Mucosa of stomach (tissue), 1 donor: ENCODE measurements around the gene DBT.
"Not testable (repeated sequence)": the region's sequence is repeated elsewhere in the genome, so short reads cannot be mapped to it uniquely, and the experiment has no call there.

ENCODE experiments used
- H3K27me3 ChIP-seq: one replicate; pipeline ENCODE4 v1.7.0; 2013; ENCODE audit warnings: mild to moderate bottlenecking, low read length; ENCODE audit not compliant: control insufficient read depth, insufficient read depth
- H3K36me3 ChIP-seq: one replicate; pipeline ENCODE4 v1.7.0; 2013; ENCODE audit warnings: low read length; ENCODE audit not compliant: control insufficient read depth, insufficient read depth
- H3K4me1 ChIP-seq: one replicate; pipeline ENCODE4 v1.7.0; 2013; ENCODE audit warnings: mild to moderate bottlenecking, low read length; ENCODE audit not compliant: control insufficient read depth, insufficient read depth
- H3K4me3 ChIP-seq: one replicate; pipeline ENCODE4 v1.7.0; 2013; ENCODE audit warnings: low read length
- H3K9ac ChIP-seq: one replicate; pipeline ENCODE4 v1.7.0; 2013; ENCODE audit warnings: mild to moderate bottlenecking, low read length, moderate library complexity
- H3K9me3 ChIP-seq: one replicate; pipeline ENCODE4 v1.7.0; 2013; ENCODE audit warnings: mild to moderate bottlenecking, low read length, moderate library complexity; ENCODE audit not compliant: control insufficient read depth
- donor health status: Pancreatic carcinoma.

Gene DBT

DNA sequence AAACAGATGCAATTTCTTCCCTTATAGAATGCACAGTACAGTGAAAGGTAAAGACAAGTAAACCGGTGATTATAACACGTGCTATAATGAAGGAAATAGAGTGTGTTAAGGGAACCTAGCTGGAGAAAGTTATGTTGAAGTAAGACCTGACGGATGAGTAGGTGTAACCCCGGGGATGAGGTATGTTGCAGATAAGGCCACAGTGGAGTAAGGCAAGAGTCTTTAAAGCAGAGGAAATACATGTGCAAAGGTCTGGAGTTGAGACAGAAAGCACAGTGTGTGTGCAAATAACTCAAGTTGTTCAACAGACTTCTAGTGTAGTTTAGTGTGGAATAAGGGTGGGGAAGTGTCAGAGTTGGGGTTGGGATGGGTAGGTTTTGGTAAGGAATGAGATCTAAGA is 2.9 kb downstream of the DBT start:
- Histone ChIP-seq H3K4me3 (no peak overlapping the region), H3K9me3 (no peaks in the 10 kb centered on the region), H3K36me3 (no peaks in the 10 kb centered on the region), H3K27me3 (no peaks in the 10 kb centered on the region), H3K4me1 (peaks cover 11% of the 10 kb centered on the region), H3K9ac (no peak overlapping the region)

DNA sequence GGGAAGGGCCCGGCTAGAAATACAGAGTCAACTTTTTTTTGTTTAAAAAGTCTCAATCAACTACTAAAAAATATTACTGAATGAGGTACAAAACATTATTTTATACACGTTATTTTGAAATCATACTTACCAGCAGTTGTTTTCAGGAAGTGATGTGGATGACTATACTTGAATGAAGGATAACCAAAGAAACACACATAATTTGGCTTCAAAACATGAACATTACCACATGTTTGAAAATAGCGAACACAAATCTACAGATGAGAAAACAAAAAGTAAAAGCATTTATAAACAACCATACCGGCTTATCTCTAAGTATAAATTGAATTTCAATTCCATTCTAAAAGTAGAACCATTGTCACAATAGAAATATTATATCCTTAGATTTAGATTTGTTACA is 9.0 kb downstream of the DBT start:
- H3K4me3 ChIP-seq = no peak overlapping the region
- no peaks in the 10 kb centered on the region for H3K9me3 ChIP-seq
- peaks cover 3% of the 10 kb centered on the region for H3K36me3 ChIP-seq
- no peaks in the 10 kb centered on the region for H3K27me3 ChIP-seq
- no peaks in the 10 kb centered on the region for H3K4me1 ChIP-seq
- no peak overlapping the region for H3K9ac ChIP-seq

DNA sequence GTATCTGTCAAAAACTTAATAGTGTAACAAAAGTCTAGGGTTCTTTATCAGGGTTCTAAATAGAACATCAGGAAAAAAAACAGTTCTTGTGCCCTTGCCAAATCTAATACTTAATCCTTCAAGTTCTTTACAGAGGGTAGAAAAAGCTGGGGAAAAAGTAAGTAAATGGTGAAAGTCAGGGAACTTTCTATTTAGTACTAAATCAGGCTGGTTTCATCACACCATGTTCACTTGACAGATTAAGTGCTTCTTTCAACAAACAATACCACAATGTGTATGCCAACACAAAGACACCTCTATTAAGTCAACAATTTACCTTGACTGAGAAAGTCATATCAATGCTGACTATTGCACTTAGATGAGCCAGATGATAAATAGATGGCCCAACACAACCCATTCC is 9.7 kb downstream of the DBT start:
- Histone ChIP-seq H3K36me3 (peaks cover 3% of the 10 kb centered on the region), H3K4me3 (no peak overlapping the region), H3K4me1 (no peaks in the 10 kb centered on the region), H3K27me3 (no peaks in the 10 kb centered on the region), H3K9me3 (no peaks in the 10 kb centered on the region), H3K9ac (no peak overlapping the region)

DNA sequence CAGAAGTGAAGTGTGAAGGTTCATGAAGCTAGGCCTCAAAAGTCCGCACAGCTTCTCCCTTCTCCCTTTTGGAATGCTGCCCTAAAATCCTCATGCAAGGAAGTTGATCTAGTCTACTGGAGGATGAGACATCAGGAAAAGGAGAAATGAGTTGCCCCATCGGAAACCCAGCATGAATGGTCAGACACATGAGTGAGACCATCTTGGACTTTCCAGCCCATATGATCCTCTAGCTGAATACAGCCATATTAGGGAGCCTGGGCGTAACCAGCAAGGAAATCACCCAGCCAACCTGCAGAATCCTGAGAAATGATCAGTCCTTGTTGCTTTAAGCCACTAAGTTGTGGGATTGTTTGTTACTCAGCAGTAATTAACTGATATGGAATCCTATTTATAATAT is 12.5 kb downstream of the DBT start:
- Histone ChIP-seq H3K9ac (no peak overlapping the region), H3K27me3 (no peaks in the 10 kb centered on the region), H3K4me3 (no peak overlapping the region), H3K36me3 (peaks cover 3% of the 10 kb centered on the region), H3K9me3 (no peaks in the 10 kb centered on the region), H3K4me1 (no peaks in the 10 kb centered on the region)

DNA sequence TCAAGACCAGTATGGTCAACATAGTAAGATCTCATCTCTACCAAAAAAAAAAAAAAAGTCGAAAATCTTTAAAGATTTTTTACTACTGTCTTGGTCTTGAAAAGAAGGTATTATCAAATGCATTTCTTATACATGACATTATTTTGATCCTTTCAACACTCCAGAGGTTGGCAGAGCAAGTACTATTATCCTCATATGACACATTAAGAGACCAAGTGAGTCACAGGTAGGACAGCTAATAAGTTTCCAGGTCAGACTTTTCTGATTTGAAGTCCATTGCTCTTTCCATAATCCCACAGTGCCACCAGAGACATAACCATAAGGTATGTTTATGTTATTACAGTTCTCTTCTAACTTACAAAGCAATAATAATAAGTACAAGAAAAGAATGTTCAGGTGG is 15.2 kb downstream of the DBT start:
- H3K9me3 ChIP-seq = no peaks in the 10 kb centered on the region
- peaks cover 3% of the 10 kb centered on the region for H3K36me3 ChIP-seq
- H3K9ac ChIP-seq = no peak overlapping the region
- no peaks in the 10 kb centered on the region for H3K4me1 ChIP-seq
- H3K27me3 ChIP-seq = no peaks in the 10 kb centered on the region
- H3K4me3 ChIP-seq = no peak overlapping the region

DNA sequence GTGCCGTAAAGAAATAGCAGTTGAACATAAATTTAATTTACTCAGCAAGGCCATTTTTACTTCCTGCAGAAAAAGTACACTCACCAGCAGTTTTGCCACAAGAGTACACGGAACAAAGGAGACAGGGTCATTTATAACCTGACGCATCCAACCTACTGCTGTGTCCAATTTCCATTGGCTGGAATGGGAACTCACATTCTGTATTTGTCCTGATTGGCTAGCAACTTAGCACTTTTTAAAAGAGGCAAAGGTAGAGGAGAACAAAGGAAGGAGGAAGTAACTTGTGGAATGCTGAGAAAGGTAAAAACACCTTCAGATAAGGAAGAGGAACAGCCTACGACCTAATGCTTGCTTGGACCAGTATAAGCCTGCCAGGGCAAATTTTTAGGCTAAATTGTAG is 16.1 kb downstream of the DBT start:
- H3K27me3 ChIP-seq, H3K9me3 ChIP-seq, H3K4me1 ChIP-seq, H3K9ac ChIP-seq, H3K36me3 ChIP-seq, H3K4me3 ChIP-seq: not testable (repeated sequence)

DNA sequence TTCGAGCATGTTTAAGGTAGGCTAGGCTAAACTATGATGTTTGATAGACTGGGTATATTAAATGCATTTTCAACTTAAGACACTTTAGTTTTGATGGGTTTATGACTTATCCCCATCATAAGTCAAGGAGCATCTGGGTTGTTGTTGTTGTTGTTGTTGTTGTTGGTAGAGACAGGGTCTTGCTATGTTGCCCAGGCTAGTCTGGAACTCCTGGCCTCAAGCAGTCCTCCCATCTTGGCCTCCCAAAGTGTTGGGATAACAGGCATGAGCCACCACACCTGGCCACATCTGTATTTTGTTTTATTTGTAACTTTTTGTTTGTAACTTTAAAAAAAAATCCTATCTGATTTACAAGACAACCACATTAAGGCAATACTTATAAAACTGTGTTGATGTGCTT is 17.5 kb downstream of the DBT start:
- no peaks in the 10 kb centered on the region for H3K27me3 ChIP-seq
- no peaks in the 10 kb centered on the region for H3K4me1 ChIP-seq
- no peaks in the 10 kb centered on the region for H3K36me3 ChIP-seq
- no peaks in the 10 kb centered on the region for H3K9me3 ChIP-seq
- H3K4me3 ChIP-seq = no peak overlapping the region
- no peak overlapping the region for H3K9ac ChIP-seq

DNA sequence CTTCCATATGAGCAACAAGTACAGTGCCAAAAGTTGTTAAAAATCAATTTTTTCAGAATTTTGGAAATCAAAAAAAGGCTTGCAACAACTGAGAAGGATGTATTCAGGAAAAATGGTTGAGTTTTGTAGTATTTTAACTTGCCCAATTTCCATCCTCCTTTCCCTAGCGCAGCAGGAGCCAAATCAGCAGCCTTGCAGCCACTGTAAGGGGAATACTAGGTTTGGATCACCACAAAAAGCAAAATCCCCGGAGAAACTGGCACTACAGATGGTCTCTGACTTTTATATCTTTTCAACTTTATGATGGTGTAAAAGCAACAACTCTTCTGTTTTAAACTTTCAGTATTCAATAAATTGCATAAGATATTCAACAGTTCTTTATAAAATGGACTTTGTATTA is 17.9 kb downstream of the DBT start:
- Histone ChIP-seq H3K4me3 (no peak overlapping the region), H3K4me1 (no peaks in the 10 kb centered on the region), H3K36me3 (no peaks in the 10 kb centered on the region), H3K9me3 (no peaks in the 10 kb centered on the region), H3K9ac (no peak overlapping the region), H3K27me3 (no peaks in the 10 kb centered on the region)

DNA sequence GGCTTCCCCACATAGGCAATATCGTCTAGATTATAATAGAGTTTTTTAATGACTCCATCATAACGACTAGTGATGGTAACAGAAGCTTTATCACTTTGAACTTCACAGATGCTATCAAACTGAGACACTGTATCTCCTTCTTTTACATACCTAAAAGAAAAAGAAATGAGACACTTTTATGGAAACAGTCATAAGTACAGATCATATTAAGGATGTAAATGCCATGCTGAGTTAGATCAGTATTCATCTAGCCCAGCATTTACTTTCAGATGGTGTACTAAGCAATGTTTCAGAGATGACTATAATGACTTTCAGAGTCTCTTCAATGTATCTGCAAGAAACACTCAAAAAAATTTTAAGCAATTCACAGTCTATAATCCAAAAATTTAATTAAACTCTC is 18.9 kb downstream of the DBT start:
- H3K27me3 ChIP-seq = no peaks in the 10 kb centered on the region
- H3K4me3 ChIP-seq = no peak overlapping the region
- no peaks in the 10 kb centered on the region for H3K36me3 ChIP-seq
- H3K9me3 ChIP-seq = no peaks in the 10 kb centered on the region
- no peaks in the 10 kb centered on the region for H3K4me1 ChIP-seq
- H3K9ac ChIP-seq = no peak overlapping the region

DNA sequence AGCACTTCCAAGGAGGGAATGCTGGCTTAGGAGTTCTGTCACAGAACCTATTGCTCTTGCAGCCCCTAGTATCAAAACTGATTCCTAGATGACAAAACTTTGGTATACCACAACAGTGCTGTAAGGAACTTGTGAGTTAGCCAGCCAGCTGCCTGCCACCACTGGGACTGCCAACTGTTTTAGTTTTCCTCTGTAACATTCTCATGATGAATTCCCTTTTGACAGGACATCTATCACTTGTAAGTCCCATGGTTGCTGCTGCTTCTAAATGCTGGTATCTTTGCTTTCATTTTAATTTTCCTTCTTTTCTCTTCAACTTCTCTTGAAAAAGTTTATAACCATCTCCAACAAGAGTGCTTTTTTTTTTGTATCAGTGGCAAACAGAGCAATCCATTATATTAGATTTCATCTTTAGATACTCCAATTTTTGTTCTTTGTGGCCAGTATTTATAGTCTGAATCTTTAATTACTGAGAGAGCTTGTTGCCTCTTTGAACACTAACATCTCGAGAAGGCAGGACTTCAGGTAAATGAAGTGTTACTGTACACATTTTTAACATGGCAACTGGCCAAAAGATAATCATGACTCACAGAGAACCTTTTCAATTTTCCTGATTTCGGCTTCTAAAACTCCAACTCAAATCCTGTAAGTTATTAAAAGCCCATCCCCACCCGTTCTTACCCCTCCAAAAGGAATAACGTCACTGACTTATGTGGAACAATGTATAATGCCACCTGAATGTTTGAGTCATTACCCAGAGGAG is 19.8 kb downstream of the DBT start:
- no peaks in the 10 kb centered on the region for H3K27me3 ChIP-seq
- no peak overlapping the region for H3K4me3 ChIP-seq
- H3K9ac ChIP-seq = no peak overlapping the region
- H3K4me1 ChIP-seq = no peaks in the 10 kb centered on the region
- H3K9me3 ChIP-seq = no peaks in the 10 kb centered on the region
- no peaks in the 10 kb centered on the region for H3K36me3 ChIP-seq

DNA sequence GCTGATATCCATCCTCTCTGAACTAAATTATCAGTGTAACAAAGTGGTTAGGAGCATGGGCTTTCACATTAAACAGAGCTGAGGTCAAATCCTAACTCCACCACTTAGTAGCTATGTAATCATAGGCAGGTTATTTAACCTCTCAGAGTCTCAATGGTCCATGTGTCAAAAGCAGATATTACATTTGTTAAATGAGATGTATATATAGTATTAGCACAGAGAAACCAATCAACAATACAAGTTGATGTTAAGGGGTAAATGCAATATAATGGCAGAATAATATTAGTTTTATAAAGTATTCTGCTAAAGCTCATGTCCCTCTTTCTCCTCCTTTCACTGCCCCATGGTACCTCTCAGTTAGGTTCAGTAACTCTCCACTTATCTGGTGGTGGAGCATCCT is 27.2 kb downstream of the DBT start:
- Histone ChIP-seq H3K9me3 (no peaks in the 10 kb centered on the region), H3K4me3 (no peak overlapping the region), H3K9ac (no peak overlapping the region), H3K4me1 (no peaks in the 10 kb centered on the region), H3K36me3 (no peaks in the 10 kb centered on the region), H3K27me3 (no peaks in the 10 kb centered on the region)

DNA sequence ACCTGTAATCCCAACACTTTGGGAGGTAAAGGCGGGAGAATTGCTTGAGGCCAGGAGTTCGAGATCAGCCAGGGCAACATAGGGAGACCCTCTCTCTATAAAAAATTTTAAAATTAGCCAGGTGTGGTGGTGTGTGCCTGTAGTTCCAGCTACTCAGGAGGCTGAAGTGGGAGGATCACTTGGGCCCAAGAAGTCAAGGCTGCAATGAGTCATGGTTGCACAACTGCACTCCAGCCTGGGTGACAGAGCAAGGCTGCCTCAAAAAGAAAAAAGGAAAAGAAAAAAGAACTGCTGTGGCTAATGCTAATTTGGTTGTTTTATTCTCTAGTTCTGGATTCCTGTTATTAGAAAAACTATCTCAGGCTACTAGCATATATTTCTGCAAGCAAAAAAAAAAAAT is 29.8 kb downstream of the DBT start:
- Histone ChIP-seq H3K4me3 (no peak overlapping the region), H3K9me3 (no peaks in the 10 kb centered on the region)

DNA sequence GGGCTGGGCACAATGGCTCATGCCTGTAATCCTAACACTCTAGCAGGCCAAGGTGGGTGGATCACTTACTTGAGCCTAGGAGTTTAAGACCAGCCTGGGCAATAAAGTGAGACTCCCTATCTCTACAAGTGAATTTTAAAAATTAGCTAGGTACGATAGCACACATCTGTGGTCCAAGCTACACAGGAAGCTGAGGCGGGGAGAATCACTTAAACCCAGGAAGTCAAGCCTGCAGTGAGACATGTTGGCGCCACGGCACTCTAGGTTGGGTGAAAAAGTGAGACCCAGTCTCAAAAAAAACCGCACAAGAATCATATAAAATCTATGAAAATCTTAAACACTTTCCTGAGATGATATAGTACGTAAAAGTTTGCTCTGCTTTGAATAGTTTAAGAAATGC is 30.2 kb downstream of the DBT start:
- Histone ChIP-seq H3K27me3 (no peaks in the 10 kb centered on the region), H3K9me3 (no peaks in the 10 kb centered on the region), H3K36me3 (no peaks in the 10 kb centered on the region), H3K9ac (no peak overlapping the region), H3K4me3 (no peak overlapping the region), H3K4me1 (no peaks in the 10 kb centered on the region)

More for the DNA sequence above, 29.8 kb downstream of the DBT start:
- Histone ChIP-seq H3K36me3 (no peaks in the 10 kb centered on the region), H3K9ac (no peak overlapping the region), H3K27me3 (no peaks in the 10 kb centered on the region), H3K4me1 (no peaks in the 10 kb centered on the region)
